ENCODE data around the gene ANK2.

The ANK2 gene

DNA sequence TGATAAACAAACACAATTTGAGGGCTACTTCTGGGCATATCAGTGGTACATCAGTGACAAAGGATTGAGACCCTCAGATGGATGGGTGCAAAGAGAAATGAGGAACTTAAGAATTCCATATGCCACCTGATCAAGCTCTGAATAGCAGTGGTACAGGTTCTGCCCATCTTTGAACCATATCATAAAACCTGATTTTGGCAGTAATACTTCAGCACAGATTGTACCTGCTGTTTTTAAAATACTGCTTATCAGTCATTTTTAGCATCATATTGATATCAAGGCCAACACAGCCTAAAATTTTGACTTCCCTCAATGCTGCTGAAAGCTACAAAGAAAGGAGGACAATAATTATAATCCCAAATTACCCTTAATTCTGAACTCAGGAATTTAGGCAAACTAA lies 41.5 kb downstream of the ANK2 start:
- no peak for DNase-seq

DNA sequence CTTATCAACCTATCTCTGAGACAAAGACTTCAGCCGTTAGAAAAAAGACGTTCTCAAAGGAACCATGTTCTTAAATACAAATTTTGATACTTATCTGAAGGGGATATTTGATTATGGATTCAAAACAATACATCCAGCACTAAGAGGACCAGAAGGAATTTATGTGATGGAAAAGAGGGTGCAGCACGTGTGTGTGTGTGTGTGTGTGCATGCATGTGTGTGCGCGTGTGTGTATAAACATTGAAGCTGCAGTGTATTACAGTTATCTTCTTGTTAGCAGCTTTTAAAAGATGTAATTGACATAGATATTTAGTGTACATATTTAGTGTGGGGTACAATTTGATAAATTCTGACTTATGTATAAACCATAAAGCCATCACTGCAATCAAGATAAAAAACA lies 44.9 kb downstream of the ANK2 start:
- DNase-seq, result no peak

DNA sequence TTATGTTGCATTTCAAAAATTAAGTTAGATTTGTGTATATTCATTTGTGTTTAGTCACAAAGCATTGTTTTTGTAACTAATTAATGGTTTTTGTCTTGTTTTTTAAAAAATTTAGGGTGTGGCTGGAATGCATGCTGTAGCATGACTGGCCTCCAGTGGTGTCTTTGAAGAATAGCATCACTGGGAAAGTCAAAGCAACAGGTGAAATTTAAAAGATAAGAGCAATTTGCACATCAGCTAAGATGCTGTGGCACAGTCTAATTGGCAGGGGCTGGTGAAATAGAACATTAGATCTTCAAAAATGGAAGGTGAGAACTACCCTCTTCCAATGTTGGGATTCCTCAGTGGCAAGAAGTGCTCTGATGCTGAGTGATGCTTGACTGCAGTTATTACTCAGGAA lies 45.3 kb downstream of the ANK2 start:
- DNase-seq, result peak in 2 of 56 donors; percentile 10 to 12

GRCh38 chr4:113101669-113102068 lies 52.2 kb downstream of the ANK2 start:
- DNase-seq, result no peak

DNA sequence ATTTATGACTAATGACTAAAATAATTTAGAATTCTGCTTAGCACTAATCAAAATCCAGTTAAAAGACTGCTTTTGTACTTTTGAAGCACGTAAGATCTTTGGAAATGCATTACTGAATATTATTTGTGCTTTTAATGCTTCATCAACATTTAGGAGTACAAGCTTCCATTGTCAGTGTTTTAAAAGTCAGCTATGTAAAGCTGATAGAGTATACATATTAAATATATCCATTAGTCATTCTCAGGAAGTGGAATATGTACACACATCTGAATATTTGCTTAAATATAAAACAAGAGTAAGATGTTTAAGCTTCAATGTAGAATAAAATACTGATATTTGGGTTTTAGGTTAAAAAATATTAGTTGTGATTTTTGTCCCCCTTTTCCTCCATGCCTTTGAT lies 54.1 kb downstream of the ANK2 start:
- no peak for DNase-seq

- peak in 1 of 56 donors; percentile 48 for DNase-seq
Measured at GRCh38 chr4:113106108-113106507, 56.7 kb downstream of the ANK2 start.

DNA sequence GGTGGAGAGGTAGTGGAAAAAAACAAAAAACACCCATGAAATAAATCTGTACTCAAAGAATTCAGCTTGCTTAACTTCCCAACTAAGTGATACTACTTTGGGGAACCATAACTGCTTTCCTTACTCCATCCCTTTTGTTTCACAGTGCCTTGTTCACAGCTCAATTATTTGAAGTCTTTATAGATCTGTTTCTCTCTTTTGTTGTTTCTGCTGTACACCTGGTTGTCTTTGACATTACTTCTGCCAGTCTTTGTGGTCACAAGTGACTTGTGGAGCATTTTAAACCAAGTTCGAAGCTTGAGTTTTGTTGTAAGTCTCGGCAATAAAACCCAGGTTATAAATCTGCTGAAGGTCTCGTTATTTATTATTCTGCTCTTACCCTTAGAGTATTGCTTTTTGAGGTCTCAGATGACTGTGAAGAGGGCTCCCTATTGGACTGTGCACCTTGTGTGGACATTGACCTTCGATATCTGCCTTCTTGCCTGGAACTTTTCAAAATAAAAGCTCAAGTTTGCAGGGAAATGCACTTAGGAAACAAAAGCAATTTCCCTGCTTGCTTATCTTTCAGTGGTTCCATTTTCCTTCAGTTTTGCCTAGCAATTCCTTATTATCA lies 59.8 kb downstream of the ANK2 start:
- DNase-seq, result no peak

GRCh38 chr4:113112338-113112978 lies 63.0 kb downstream of the ANK2 start:
- no peak for DNase-seq

DNA sequence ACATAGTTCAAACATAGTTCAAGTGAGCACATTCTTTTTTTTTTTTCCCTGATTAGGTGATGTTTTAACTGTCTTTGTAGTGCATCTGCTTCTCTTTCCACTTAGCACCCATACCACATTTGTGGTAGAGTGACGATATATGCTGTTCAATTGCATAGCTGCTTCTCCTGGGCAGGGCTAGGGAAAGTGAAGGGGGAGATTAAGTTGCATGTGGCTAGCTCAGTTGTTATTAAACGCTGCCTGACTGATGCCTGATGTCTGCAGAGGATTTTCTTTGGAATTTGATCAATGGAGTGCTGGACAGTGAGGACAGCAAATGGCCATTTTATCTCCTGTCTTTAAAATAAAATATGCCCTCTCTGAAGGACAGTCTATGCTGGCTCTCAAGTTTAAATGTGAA lies 63.7 kb downstream of the ANK2 start:
- no peak for DNase-seq

- no peak for DNase-seq
Measured at GRCh38 chr4:113114884-113115283, 65.4 kb downstream of the ANK2 start.

GRCh38 chr4:113116414-113117357 lies 67.2 kb downstream of the ANK2 start:
- peak in 42 of 56 donors; percentile 1 to 77 (median 30) for DNase-seq

DNA sequence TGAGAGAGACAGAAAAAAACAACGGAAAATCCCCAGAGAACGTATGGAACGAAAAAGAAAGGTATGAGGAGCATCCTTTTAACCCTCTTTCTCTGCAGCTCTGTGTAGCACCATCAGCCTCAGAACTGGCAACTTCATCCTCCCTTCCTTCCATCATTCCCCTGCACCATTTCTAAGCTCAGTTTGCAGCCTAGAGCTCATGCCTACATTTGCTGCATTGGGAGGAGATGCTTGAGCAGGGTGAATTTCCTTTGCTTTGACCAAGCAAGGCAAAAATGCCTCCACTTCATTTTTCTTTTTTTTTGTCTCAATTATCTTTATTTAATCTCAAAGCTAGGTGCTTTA lies 67.9 kb downstream of the ANK2 start:
- DNase-seq, result no peak

DNA sequence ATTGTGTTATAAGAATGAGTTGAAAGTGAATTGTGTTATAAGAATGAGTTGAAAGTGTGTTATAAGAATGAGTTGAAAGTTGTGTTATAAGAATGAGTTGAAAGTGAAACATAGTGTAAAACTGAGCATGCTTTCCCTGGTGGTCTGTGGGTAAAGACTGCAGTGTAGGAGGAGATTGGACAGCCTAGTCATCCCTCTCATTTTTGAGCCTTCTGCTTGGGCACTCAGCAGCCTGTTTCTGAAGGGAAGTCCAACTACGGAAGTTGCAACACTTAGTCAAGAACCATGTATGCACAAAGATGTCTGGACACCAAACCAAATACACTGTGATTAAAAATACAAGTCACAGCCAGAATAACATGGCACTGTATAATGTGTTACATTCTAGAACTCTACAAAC lies 72.6 kb downstream of the ANK2 start:
- no peak for DNase-seq

GRCh38 chr4:113125418-113125817 lies 76.0 kb downstream of the ANK2 start:
- no peak for DNase-seq

GRCh38 chr4:113131136-113131535 lies 81.7 kb downstream of the ANK2 start:
- DNase-seq, result no peak

- no peak for DNase-seq
Measured at GRCh38 chr4:113131621-113132020, 82.2 kb downstream of the ANK2 start.

DNA sequence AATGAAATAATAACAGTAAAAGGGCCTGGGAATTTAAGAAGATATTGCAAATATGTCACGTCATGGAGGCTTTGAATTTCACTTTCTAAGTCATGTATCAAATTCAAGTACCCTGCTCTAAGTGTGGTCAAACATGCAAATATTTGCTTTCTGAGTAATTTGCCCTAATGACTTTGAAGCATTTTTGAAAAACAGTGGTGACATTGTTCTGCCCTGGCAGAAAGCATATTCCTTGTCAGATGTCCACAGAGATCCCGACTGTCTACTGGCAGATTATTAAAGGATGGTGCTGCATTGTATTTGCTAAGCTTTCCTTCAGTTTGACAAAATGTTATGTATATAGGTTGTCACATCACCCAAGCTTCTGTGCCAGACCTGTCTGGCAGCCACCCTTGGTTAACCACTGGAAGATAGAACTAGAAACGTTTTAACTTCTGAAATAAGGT lies 92.5 kb downstream of the ANK2 start:
- peak in 5 of 56 donors; percentile 5 to 22 (median 10) for DNase-seq

GRCh38 chr4:113142351-113142750 lies 92.9 kb downstream of the ANK2 start:
- DNase-seq, result no peak

GRCh38 chr4:113144091-113144490 lies 94.6 kb downstream of the ANK2 start:
- DNase-seq, result no peak

- DNase-seq, result no peak
Measured at GRCh38 chr4:113145147-113145518, 95.7 kb downstream of the ANK2 start.

- peak in 7 of 56 donors; percentile 3 to 21 (median 7) for DNase-seq
Measured at GRCh38 chr4:113145519-113146291, 96.3 kb downstream of the ANK2 start.

All from amygdala (tissue), 56 donors.